H7 (cell line): ENCODE data around the gene FAM83D. TPM values are rescaled to one million over a fixed set of nuclear protein-coding genes. Genes with fewer than 3 reads are reported as not detected.
A peak's percentile ranks its signal among the peaks of the same experiment; 100 is the strongest.
"Not testable (repeated sequence)": the region's sequence is repeated elsewhere in the genome, so short reads cannot be mapped to it uniquely, and the experiment has no call there.

ENCODE experiments used
- DNase-seq: peaks from one replicate; pipeline ENCODE4 v3.0.0; 2012
- H3K27me3 ChIP-seq: 2 replicates; pipeline ENCODE4 v1.6.0; 2011; ENCODE audit warnings: mild to moderate bottlenecking, low read length; ENCODE audit not compliant: control insufficient read depth, insufficient read depth
- H3K36me3 ChIP-seq: replicated peaks from 2 replicates; pipeline ENCODE4 v1.5.1; 2011; ENCODE audit warnings: low read length; ENCODE audit not compliant: control insufficient read depth, insufficient read depth
- H3K4me3 ChIP-seq: 2 replicates; pipeline ENCODE4 v1.5.1; 2011; ENCODE audit warnings: low read depth, mild to moderate bottlenecking, control low read depth, low read length, moderate library complexity; ENCODE audit not compliant: insufficient read depth
- total RNA-seq: library from RNA; depleted of rRNA; stranded (reverse); fragments of >200 nt; shearing (Covaris generic); gene quantifications from 2 replicates; pipeline ENCODE4 v1.2.3, GENCODE V29; 2014

FAM83D gene
- total RNA-seq, 1 experiment from 2014 or later, result 90.7 TPM

GRCh38 chr20:38960187-38960687, 34.0 kb downstream of the FAM83D start:
- H3K4me3 ChIP-seq, H3K36me3 ChIP-seq, DNase-seq, H3K27me3 ChIP-seq: not testable (repeated sequence)

- peak; percentile 59 for DNase-seq
- peak overlapping the region; percentile 99 for H3K4me3 ChIP-seq
Measured at GRCh38 chr20:38961530-38962043, 35.4 kb downstream of the FAM83D start.

GRCh38 chr20:38962044-38962927, 36.1 kb downstream of the FAM83D start, which contains the start of gene DHX35:
Gene DHX35 (plus strand): TSS chr20:38962344. CDS start chr20:38962368, 24 bp downstream.
- Histone ChIP-seq H3K4me3 (peak within 1 kb of the TSS; percentile 99), H3K27me3 (no peaks in the 10 kb centered on the region), H3K36me3 (no peaks in the 10 kb centered on the region; the same call in 1 of the 2 replicates)
- DNase-seq, result peak; percentile 100

More at GRCh38 chr20:38961530-38962043, 35.4 kb downstream of the FAM83D start:
- Histone ChIP-seq H3K27me3 (no peaks in the 10 kb centered on the region), H3K36me3 (no peaks in the 10 kb centered on the region; the same call in 1 of the 2 replicates)

- no peaks in the 10 kb centered on the region for H3K27me3 ChIP-seq
- no peak for DNase-seq
- no peaks in the 10 kb centered on the region; the same call in 1 of the 2 replicates for H3K36me3 ChIP-seq
- peak overlapping the region; percentile 99 for H3K4me3 ChIP-seq
Measured at GRCh38 chr20:38962928-38963401, 36.7 kb downstream of the FAM83D start.

- Histone ChIP-seq H3K36me3 (no peaks in the 10 kb centered on the region; the same call in 1 of the 2 replicates), H3K4me3 (no peak overlapping the region), H3K27me3 (no peaks in the 10 kb centered on the region)
- no peak for DNase-seq
Measured at GRCh38 chr20:38963745-38964144, 37.5 kb downstream of the FAM83D start.

- DNase-seq, result no peak
- H3K4me3 ChIP-seq, result no peak overlapping the region
- H3K36me3 ChIP-seq, result peaks cover 8% of the 10 kb centered on the region
- H3K27me3 ChIP-seq, result no peaks in the 10 kb centered on the region
Measured at GRCh38 chr20:38965264-38965663, 39.0 kb downstream of the FAM83D start.

- Histone ChIP-seq H3K27me3 (no peaks in the 10 kb centered on the region), H3K4me3 (no peak overlapping the region), H3K36me3 (peaks cover 15% of the 10 kb centered on the region)
- DNase-seq, result no peak
Measured at GRCh38 chr20:38968090-38968489, 41.9 kb downstream of the FAM83D start.

- H3K36me3 ChIP-seq, result peaks cover 17% of the 10 kb centered on the region
- no peaks in the 10 kb centered on the region for H3K27me3 ChIP-seq
- DNase-seq, result no peak
- no peak overlapping the region for H3K4me3 ChIP-seq
Measured at GRCh38 chr20:38969708-38970107, 43.5 kb downstream of the FAM83D start.

- no peak overlapping the region for H3K4me3 ChIP-seq
- H3K36me3 ChIP-seq, result peaks cover 18% of the 10 kb centered on the region
- no peak for DNase-seq
- no peaks in the 10 kb centered on the region for H3K27me3 ChIP-seq
Measured at GRCh38 chr20:38970302-38970701, 44.1 kb downstream of the FAM83D start.

- Histone ChIP-seq H3K27me3 (no peaks in the 10 kb centered on the region), H3K36me3 (peaks cover 18% of the 10 kb centered on the region), H3K4me3 (no peak overlapping the region)
- no peak for DNase-seq
Measured at GRCh38 chr20:38973107-38973506, 46.9 kb downstream of the FAM83D start.

GRCh38 chr20:38973645-38974044, 47.4 kb downstream of the FAM83D start:
- Histone ChIP-seq H3K4me3 (no peak overlapping the region), H3K36me3 (peaks cover 18% of the 10 kb centered on the region), H3K27me3 (no peaks in the 10 kb centered on the region)
- DNase-seq, result no peak

- DNase-seq, result no peak
- H3K36me3 ChIP-seq, result peaks cover 8% of the 10 kb centered on the region
- H3K27me3 ChIP-seq, result no peaks in the 10 kb centered on the region
- no peak overlapping the region for H3K4me3 ChIP-seq
Measured at GRCh38 chr20:38975539-38976120, 49.4 kb downstream of the FAM83D start.

- no peak for DNase-seq
- H3K36me3 ChIP-seq, result peaks cover 2% of the 10 kb centered on the region
- no peak overlapping the region for H3K4me3 ChIP-seq
- H3K27me3 ChIP-seq, result no peaks in the 10 kb centered on the region
Measured at GRCh38 chr20:38979434-38979833, 53.2 kb downstream of the FAM83D start.

- no peak for DNase-seq
- Histone ChIP-seq H3K4me3 (no peak overlapping the region), H3K27me3 (no peaks in the 10 kb centered on the region), H3K36me3 (no peaks in the 10 kb centered on the region; the same call in 1 of the 2 replicates)
Measured at GRCh38 chr20:38979842-38980241, 53.6 kb downstream of the FAM83D start.
